GM18907 (cell line): ENCODE measurements around the gene GNAI1.

ENCODE experiments used
- ATAC-seq: cut with Tn5 transposase; IDR thresholded peaks from one replicate; pipeline ENCODE4 v1.9.1; 2021; ENCODE audit warnings: mild to moderate bottlenecking, moderate library complexity; ENCODE audit not compliant: unreplicated experiment

Gene GNAI1

GRCh38 chr7:80204919-80205318 lies 70.3 kb downstream of the GNAI1 start:
- no peak for ATAC-seq

- peak; percentile 82 for ATAC-seq
Measured at GRCh38 chr7:80206763-80207162, 72.1 kb downstream of the GNAI1 start.

GRCh38 chr7:80207501-80207900 lies 72.9 kb downstream of the GNAI1 start:
- peak; percentile 18 for ATAC-seq

GRCh38 chr7:80208700-80209099 lies 74.1 kb downstream of the GNAI1 start:
- no peak for ATAC-seq

- ATAC-seq, result no peak
Measured at GRCh38 chr7:80210400-80210799, 75.8 kb downstream of the GNAI1 start.

- no peak for ATAC-seq
Measured at GRCh38 chr7:80213814-80214213, 79.2 kb downstream of the GNAI1 start.

GRCh38 chr7:80215734-80216133 lies 81.1 kb downstream of the GNAI1 start:
- ATAC-seq, result no peak

- no peak for ATAC-seq
Measured at GRCh38 chr7:80216996-80217842, 82.6 kb downstream of the GNAI1 start.

GRCh38 chr7:80218723-80219122 lies 84.1 kb downstream of the GNAI1 start:
- ATAC-seq, result no peak

- no peak for ATAC-seq
Measured at GRCh38 chr7:80220022-80220634, 85.5 kb downstream of the GNAI1 start.

GRCh38 chr7:80224415-80224814 lies 89.8 kb downstream of the GNAI1 start:
- no peak for ATAC-seq

GRCh38 chr7:80225361-80225760 lies 90.7 kb downstream of the GNAI1 start:
- ATAC-seq, result no peak

GRCh38 chr7:80226629-80227028 lies 92.0 kb downstream of the GNAI1 start:
- ATAC-seq, result no peak

- no peak for ATAC-seq
Measured at GRCh38 chr7:80230327-80230726, 95.7 kb downstream of the GNAI1 start.

- no peak for ATAC-seq
Measured at GRCh38 chr7:80231707-80232106, 97.1 kb downstream of the GNAI1 start.

- ATAC-seq, result no peak
Measured at GRCh38 chr7:80232979-80233724, 98.5 kb downstream of the GNAI1 start.

- ATAC-seq, result no peak
Measured at GRCh38 chr7:80235334-80235733, 100.7 kb downstream of the GNAI1 start.

GRCh38 chr7:80236681-80237080 lies 102.0 kb downstream of the GNAI1 start:
- ATAC-seq, result no peak

- ATAC-seq, result no peak
Measured at GRCh38 chr7:80240265-80241025, 105.8 kb downstream of the GNAI1 start.

- ATAC-seq, result no peak
Measured at GRCh38 chr7:80241671-80242070, 107.0 kb downstream of the GNAI1 start.

- no peak for ATAC-seq
Measured at GRCh38 chr7:80243425-80243824, 108.8 kb downstream of the GNAI1 start.
